WTC11 (cell line): ENCODE data around the gene CH25H. TPM values are rescaled to one million over a fixed set of nuclear protein-coding genes. Genes with fewer than 3 reads are reported as not detected.

ENCODE experiments used
- ATAC-seq: fragments of 200-7000 bp; cut with Tn5 transposase; 2 replicates; pipeline ENCODE4 v1.10.0; 2021; ENCODE audit warnings: mild to moderate bottlenecking, moderate library complexity
- CTCF ChIA-PET: fragments of 300-600 bp; sonication (Branson Sonifier 250); formaldehyde crosslinking; loops from one replicate; lab custom pipeline; 2021; ENCODE audit warnings: antibody characterized with exemption; lab: Charles Lee
- POLR2A ChIA-PET: fragments of 350-600 bp; sonication (Branson Sonifier 250); formaldehyde crosslinking; loops from one replicate; lab custom pipeline; 2021; ENCODE audit warnings: antibody characterized with exemption; lab: Charles Lee
- DNase-seq: peaks from one replicate; pipeline ENCODE4 v3.0.0; 2021; ENCODE audit warnings: low spot score
- H3K27ac Mint-ChIP-seq: 2 replicates; pipeline ENCODE4 v1.8.0; 2021; ENCODE audit warnings: mixed read lengths
- H3K27me3 Mint-ChIP-seq: 2 replicates; pipeline ENCODE4 v1.8.0; 2021; ENCODE audit warnings: low read depth, mild to moderate bottlenecking, moderate library complexity, mixed read lengths
- H3K36me3 Mint-ChIP-seq: 2 replicates; pipeline ENCODE4 v1.8.0; 2021; ENCODE audit warnings: mixed read lengths
- H3K4me1 Mint-ChIP-seq: 2 replicates; pipeline ENCODE4 v1.8.0; 2022; ENCODE audit warnings: mixed read lengths
- H3K4me3 Mint-ChIP-seq: 2 replicates; pipeline ENCODE4 v1.8.0; 2021; ENCODE audit warnings: mild to moderate bottlenecking, moderate library complexity, mixed read lengths
- H3K9me3 Mint-ChIP-seq: 2 replicates; pipeline ENCODE4 v1.8.0; 2021; ENCODE audit warnings: mixed read lengths
- ARID4B ChIP-seq: sonication (generic); formaldehyde crosslinking; IDR thresholded peaks from 2 replicates; pipeline ENCODE4 v1.8.0; 2023; ENCODE audit warnings: missing genetic modification reagents, mild to moderate bottlenecking, borderline replicate concordance
- ESRRA ChIP-seq: sonication (generic); formaldehyde crosslinking; IDR thresholded peaks from 2 replicates; pipeline ENCODE4 v1.8.1; 2022; ENCODE audit warnings: mild to moderate bottlenecking, missing genetic modification reagents, borderline replicate concordance
- FOXJ3 ChIP-seq: sonication (generic); formaldehyde crosslinking; IDR thresholded peaks from 2 replicates; pipeline ENCODE4 v1.9.0; 2021; ENCODE audit warnings: missing genetic modification reagents, mild to moderate bottlenecking, borderline replicate concordance
- FOXK1 ChIP-seq: sonication (generic); formaldehyde crosslinking; IDR thresholded peaks from 2 replicates; pipeline ENCODE4 v1.8.0; 2022; ENCODE audit warnings: mild to moderate bottlenecking, moderate library complexity, missing genetic modification reagents
- FOXP4 ChIP-seq: sonication (generic); formaldehyde crosslinking; IDR thresholded peaks from 2 replicates; pipeline ENCODE4 v1.8.0; 2022; ENCODE audit warnings: mild to moderate bottlenecking, missing genetic modification reagents
- HMGXB4 ChIP-seq: sonication (generic); formaldehyde crosslinking; IDR thresholded peaks from 2 replicates; pipeline ENCODE4 v1.8.1; 2023; ENCODE audit warnings: mild to moderate bottlenecking, moderate library complexity, missing genetic modification reagents
- IRF2 ChIP-seq: sonication (generic); formaldehyde crosslinking; IDR thresholded peaks from 2 replicates; pipeline ENCODE4 v1.8.0; 2022; ENCODE audit warnings: low read depth, missing genetic modification reagents, borderline replicate concordance
- MAX ChIP-seq: sonication (generic); formaldehyde crosslinking; IDR thresholded peaks from 2 replicates; pipeline ENCODE4 v1.8.0; 2022; ENCODE audit warnings: mild to moderate bottlenecking, missing genetic modification reagents
- NR3C1 ChIP-seq: sonication (generic); formaldehyde crosslinking; conservative IDR thresholded peaks from 2 replicates; pipeline ENCODE4 v1.8.1; 2023; ENCODE audit warnings: low read depth, mild to moderate bottlenecking, missing genetic modification reagents
- OVOL2 ChIP-seq: fragments of 250-450 bp; sonication (Bioruptor Pico); IDR thresholded peaks from 2 replicates; pipeline ENCODE4 v1.9.0; 2021; ENCODE audit warnings: mild to moderate bottlenecking, borderline replicate concordance
- SOX15 ChIP-seq: fragments of 250-450 bp; sonication (Bioruptor Pico); IDR thresholded peaks from 2 replicates; pipeline ENCODE4 v1.9.0; 2021; ENCODE audit warnings: mild to moderate bottlenecking
- TEAD4 ChIP-seq: sonication (generic); formaldehyde crosslinking; IDR thresholded peaks from 2 replicates; pipeline ENCODE4 v1.8.0; 2022; ENCODE audit warnings: mild to moderate bottlenecking, missing genetic modification reagents
- ZNF512 ChIP-seq: sonication (generic); formaldehyde crosslinking; IDR thresholded peaks from 2 replicates; pipeline ENCODE4 v1.8.1; 2022; ENCODE audit warnings: missing genetic modification reagents, borderline replicate concordance
- total RNA-seq: library from RNA; stranded (reverse); gene quantifications from 3 replicates; pipeline ENCODE4 v1.2.3, GENCODE V29; 2021
- TF ChIP-seq, protein P1 (sequence below): sonication (generic); formaldehyde crosslinking; IDR thresholded peaks from 2 replicates; pipeline ENCODE4 v1.8.1; 2022; ENCODE audit warnings: mild to moderate bottlenecking, missing genetic modification reagents, moderate library complexity, borderline replicate concordance
- TF ChIP-seq, protein P2 (sequence below): sonication (generic); formaldehyde crosslinking; IDR thresholded peaks from 2 replicates; pipeline ENCODE4 v1.8.1; 2022; ENCODE audit warnings: low read depth, missing genetic modification reagents, borderline replicate concordance
- TF ChIP-seq, protein P3 (sequence below): sonication (generic); formaldehyde crosslinking; IDR thresholded peaks from 2 replicates; pipeline ENCODE4 v1.8.0; 2022; ENCODE audit warnings: mild to moderate bottlenecking, missing genetic modification reagents

The CH25H gene
- total RNA-seq, 1 experiment from 2014 or later, result not detected

DNA sequence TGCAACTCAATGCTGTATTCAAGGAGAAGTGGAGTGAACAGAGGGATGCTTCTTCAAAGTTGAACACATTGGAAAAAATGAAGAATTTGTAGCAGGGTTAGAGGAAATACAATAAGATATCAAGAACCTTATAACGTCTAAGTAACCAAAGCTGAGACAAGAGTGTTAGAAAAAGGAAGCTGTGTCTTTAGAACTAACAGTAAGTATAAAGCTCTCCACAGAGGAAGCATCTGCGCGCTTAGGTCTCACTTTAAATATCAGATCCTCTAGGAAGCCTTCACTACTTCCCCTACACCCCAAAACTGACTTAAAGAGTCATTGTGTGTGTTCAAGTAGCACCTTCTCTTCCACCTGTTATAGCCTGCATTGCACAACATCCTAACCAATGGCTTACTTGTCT lies 43.0 kb downstream of the CH25H start (continued):
- TF ChIP-seq, protein P1, sequence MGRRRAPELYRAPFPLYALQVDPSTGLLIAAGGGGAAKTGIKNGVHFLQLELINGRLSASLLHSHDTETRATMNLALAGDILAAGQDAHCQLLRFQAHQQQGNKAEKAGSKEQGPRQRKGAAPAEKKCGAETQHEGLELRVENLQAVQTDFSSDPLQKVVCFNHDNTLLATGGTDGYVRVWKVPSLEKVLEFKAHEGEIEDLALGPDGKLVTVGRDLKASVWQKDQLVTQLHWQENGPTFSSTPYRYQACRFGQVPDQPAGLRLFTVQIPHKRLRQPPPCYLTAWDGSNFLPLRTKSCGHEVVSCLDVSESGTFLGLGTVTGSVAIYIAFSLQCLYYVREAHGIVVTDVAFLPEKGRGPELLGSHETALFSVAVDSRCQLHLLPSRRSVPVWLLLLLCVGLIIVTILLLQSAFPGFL (CRISPR knock-in tag), result no peak
- TF ChIP-seq, protein P2, sequence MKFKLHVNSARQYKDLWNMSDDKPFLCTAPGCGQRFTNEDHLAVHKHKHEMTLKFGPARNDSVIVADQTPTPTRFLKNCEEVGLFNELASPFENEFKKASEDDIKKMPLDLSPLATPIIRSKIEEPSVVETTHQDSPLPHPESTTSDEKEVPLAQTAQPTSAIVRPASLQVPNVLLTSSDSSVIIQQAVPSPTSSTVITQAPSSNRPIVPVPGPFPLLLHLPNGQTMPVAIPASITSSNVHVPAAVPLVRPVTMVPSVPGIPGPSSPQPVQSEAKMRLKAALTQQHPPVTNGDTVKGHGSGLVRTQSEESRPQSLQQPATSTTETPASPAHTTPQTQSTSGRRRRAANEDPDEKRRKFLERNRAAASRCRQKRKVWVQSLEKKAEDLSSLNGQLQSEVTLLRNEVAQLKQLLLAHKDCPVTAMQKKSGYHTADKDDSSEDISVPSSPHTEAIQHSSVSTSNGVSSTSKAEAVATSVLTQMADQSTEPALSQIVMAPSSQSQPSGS (CRISPR knock-in tag), result no peak
- no peak for TF ChIP-seq NR3C1 (CRISPR knock-in tag)

- H3K4me3 Mint-ChIP-seq, result no peak overlapping the region
- ATAC-seq (no peak), DNase-seq (no peak)
- no peaks in the 10 kb centered on the region for H3K36me3 Mint-ChIP-seq
- no peak overlapping the region for H3K27ac Mint-ChIP-seq
- CTCF ChIA-PET, result no interaction called here
- H3K27me3 Mint-ChIP-seq, result no peaks in the 10 kb centered on the region
- no peak for TF ChIP-seq IRF2 (CRISPR knock-in tag)
- no peak for TF ChIP-seq ZNF512 (CRISPR knock-in tag)
- TF ChIP-seq, protein P1 (CRISPR knock-in tag), result no peak
- TF ChIP-seq OVOL2 (CRISPR knock-in tag), result no peak
- TF ChIP-seq FOXP4 (CRISPR knock-in tag), result no peak
- TF ChIP-seq, protein P3, sequence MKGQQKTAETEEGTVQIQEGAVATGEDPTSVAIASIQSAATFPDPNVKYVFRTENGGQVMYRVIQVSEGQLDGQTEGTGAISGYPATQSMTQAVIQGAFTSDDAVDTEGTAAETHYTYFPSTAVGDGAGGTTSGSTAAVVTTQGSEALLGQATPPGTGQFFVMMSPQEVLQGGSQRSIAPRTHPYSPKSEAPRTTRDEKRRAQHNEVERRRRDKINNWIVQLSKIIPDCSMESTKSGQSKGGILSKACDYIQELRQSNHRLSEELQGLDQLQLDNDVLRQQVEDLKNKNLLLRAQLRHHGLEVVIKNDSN (CRISPR knock-in tag), result no peak
- TF ChIP-seq FOXJ3 (CRISPR knock-in tag), result no peak
- no peak for TF ChIP-seq HMGXB4 (CRISPR knock-in tag)
- no peak for TF ChIP-seq SOX15 (CRISPR knock-in tag)
- TF ChIP-seq FOXK1, result no peak
- TF ChIP-seq TEAD4, result no peak
- TF ChIP-seq ESRRA (CRISPR knock-in tag), result no peak
- TF ChIP-seq ARID4B (CRISPR knock-in tag), result no peak
- TF ChIP-seq MAX (CRISPR knock-in tag), result no peak
- TF ChIP-seq, all 79 proteins: peak for 0
- POLR2A ChIA-PET, result no interaction called here
- H3K4me1 Mint-ChIP-seq, result no peaks in the 10 kb centered on the region
- no peaks in the 10 kb centered on the region for H3K9me3 Mint-ChIP-seq
Observed at GRCh38 chr10:89163265-89163995, 43.7 kb downstream of the CH25H start.
